Astrocyte of the spinal cord (primary cell): ENCODE results near the gene CKAP5.
"Not testable (repeated sequence)": the region's sequence is repeated elsewhere in the genome, so short reads cannot be mapped to it uniquely, and the experiment has no call there.

ENCODE experiments used
- DNase-seq: peaks from one replicate; pipeline ENCODE4 v3.0.0; 2011; ENCODE audit warnings: low read depth, low spot score
- H3K4me3 ChIP-seq: 2 replicates; pipeline ENCODE4 v1.5.1; 2011; ENCODE audit warnings: low read depth, mild to moderate bottlenecking, low read length, moderate library complexity
- in situ Hi-C: cut with HindIII; loops from 2 replicates; pipeline ENCODE4 v1.10.0; 2017; ENCODE audit warnings: low sequenced_read_pairs
- TF ChIP-seq, protein P1 (sequence below): IDR thresholded peaks from 2 replicates; pipeline ENCODE4 v1.5.1; 2012; ENCODE audit warnings: low read depth, mild to moderate bottlenecking, low read length, inconsistent platforms

CKAP5 gene

DNA sequence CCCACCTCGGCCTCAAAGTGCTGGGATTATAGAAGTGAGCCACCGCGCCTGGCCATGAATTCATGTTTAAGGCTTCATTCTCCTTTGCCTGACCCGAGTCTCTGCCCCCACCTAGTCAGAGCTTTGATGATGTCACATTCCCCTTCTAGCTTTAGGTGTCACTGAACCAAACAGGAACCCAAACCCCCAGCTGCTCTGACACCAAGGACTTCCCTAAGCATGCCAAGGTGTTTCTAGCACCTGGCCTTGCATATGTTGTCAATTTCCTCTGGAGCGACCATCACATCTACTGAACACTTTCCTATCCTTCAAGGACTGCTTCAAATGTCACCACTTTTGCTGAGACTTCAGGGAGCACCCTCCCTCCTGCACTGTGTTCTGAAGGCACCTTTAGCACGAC, 124.8 kb downstream of the CKAP5 start:
- TF ChIP-seq, protein P1, sequence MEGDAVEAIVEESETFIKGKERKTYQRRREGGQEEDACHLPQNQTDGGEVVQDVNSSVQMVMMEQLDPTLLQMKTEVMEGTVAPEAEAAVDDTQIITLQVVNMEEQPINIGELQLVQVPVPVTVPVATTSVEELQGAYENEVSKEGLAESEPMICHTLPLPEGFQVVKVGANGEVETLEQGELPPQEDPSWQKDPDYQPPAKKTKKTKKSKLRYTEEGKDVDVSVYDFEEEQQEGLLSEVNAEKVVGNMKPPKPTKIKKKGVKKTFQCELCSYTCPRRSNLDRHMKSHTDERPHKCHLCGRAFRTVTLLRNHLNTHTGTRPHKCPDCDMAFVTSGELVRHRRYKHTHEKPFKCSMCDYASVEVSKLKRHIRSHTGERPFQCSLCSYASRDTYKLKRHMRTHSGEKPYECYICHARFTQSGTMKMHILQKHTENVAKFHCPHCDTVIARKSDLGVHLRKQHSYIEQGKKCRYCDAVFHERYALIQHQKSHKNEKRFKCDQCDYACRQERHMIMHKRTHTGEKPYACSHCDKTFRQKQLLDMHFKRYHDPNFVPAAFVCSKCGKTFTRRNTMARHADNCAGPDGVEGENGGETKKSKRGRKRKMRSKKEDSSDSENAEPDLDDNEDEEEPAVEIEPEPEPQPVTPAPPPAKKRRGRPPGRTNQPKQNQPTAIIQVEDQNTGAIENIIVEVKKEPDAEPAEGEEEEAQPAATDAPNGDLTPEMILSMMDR, result no peak
- in situ Hi-C loops, result no loop called here
- no peak for DNase-seq
- H3K4me3 ChIP-seq, result no peak overlapping the region

DNA sequence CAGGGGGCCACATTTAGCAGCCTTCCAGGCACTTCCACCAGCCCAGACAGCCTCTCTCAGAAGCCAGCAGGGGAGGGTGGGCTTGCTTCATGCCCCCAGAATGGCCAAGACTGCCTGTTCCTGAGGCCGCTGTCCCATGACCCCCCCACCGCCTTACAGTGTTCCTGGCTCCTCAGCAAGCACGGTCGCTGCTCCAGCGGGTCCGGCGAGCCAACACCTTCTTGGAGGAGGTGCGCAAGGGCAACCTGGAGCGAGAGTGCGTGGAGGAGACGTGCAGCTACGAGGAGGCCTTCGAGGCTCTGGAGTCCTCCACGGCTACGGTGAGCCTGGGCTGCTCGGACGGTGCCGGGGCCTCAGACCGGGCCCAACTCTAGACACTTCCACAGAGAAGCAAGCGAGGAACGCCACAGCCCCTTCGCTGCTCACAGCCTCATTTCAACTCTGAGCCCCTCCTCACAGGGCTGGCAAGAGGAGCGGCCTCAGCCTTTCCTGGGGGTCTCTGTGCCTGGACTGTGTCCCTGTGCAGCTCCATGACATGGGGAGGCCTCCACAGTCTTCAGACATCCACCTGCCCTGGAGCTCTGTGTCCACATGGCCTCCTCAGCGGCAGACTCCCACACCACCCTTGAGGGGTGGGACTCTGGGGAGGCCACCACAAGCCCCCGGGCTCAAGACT, 126.4 kb downstream of the CKAP5 start:
- no peak for DNase-seq
- TF ChIP-seq, protein P1, result no peak
- in situ Hi-C loops, result no loop called here
- H3K4me3 ChIP-seq, result no peak overlapping the region

DNA sequence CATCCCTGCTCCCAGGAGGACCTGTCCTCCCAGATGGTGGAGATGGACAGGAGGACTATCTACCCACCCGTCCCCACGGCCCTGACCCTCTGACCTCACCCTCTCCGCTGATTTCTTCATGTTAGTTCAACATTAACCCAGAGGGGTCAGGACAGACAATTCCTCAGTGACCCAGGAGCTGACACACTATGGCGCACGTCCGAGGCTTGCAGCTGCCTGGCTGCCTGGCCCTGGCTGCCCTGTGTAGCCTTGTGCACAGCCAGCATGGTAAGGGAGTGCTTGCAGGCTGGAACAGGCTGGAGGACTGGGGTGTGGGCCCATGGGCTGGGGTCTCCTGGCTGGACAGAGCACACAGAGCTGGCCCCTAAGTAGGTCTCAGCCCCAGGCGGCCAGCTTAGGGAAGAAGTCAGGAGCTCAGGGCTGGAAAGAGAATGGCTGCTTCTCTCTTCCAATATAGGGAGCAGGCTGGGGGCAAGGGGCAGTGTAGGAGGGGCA, 127.0 kb downstream of the CKAP5 start, which contains the start of gene F2:
Gene F2 (plus strand): TSS at position 166 of the 495 bp plus-strand sequence. CDS start 23 bp downstream, at position 189.
- no peak within 1 kb of the TSS for H3K4me3 ChIP-seq
- in situ Hi-C loops, result no loop called here
- no peak for DNase-seq
- TF ChIP-seq, protein P1, result no peak

DNA sequence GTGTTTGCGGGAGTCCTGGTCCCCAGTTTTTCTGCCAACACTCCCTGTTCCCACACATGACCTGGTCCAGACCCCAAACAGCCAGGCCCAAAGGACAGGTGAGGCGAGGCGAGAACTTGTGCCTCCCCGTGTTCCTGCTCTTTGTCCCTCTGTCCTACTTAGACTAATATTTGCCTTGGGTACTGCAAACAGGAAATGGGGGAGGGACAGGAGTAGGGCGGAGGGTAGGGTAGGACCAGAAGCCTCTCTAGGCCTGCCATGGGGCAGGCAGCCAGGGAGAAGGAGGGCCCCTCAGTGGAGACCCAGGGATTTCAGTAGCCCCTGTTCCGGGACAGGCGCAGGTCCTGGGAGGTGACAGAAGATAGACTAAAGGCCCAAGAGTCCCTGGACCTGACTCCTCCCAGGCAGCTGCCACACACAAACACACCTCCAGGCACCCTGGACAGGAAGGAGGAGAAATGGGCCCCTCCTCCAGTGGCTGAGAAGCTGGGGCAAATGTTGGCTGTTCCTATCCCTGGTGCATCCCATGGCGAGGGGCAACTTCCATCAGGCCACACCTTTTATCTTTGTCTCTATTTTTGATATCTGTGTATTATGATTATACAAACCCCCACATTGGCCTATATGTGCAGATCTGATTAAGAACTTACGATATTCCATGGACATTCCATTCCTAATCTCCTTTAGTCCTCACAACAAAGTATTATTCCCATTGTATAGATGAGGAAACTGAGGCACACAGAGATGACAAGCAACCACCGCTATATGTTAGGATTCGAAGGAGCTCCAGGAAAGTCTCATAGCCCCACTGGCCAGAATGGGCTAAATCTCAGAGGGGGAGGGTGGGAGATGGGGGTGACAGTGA, 127.7 kb downstream of the CKAP5 start:
- DNase-seq, result no peak
- in situ Hi-C loops, result no loop called here
- no peak overlapping the region for H3K4me3 ChIP-seq
- TF ChIP-seq, protein P1, result no peak

DNA sequence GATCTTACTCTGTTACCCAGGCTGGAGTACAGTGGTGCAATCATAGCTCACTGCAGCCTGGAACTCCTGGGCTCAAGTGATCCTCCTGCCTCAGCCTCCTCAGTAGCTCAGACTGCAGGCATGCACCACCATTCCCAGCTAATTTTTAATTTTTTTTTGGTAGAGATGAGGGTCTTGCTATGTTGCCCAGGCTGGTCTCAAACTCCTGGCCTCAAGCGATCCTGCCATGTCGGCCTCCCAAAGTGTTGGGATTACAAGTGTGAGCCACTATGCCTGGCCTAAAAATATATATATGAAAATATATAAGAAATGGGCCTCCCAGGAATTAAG, 128.3 kb downstream of the CKAP5 start:
- DNase-seq, in situ Hi-C loops, H3K4me3 ChIP-seq: not testable (repeated sequence)

DNA sequence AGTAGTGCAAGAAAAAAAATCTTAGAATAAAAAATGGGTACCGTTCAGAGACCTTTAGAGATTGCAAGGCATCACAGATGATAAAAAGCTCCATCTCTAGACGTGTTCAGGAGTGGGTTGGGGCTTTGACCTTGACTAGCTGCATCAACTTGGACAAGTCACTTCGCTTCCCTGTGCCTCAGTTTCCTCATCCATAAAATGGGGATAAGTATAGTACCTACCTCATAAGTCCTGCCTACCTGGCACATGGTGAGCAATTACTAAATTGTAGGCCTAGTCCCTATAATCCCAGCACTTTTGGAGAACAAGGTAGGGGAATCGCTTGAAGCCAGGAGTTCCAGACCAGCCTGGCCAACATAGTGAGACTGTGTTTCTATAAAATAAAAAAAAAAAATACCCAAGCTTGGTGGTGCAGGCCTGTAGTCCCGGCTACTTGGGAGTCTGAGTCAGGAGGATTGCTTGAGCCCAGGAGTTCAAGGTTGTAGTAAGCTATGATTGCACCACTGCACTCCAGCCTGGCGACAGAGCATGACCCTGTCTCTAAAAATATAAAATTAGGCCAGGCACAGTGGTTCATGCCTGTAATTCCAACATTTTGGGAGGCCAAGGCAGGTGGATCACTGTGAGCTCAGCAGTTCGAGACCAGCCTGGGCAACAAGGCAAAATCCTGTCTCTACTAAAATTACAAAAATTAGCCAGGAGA, 133.1 kb downstream of the CKAP5 start:
- DNase-seq, result no peak
- no peak overlapping the region for H3K4me3 ChIP-seq
- TF ChIP-seq, protein P1, result no peak
- in situ Hi-C loops, result no loop called here
